Mucosa of descending colon (tissue), 3 donors: ENCODE data around the gene INTS6L. TPM values are rescaled to one million over a fixed set of nuclear protein-coding genes. Genes with fewer than 3 reads are reported as not detected.

Experiments used
- ATAC-seq: fragments of 200-7000 bp; cut with Tn5 transposase; one replicate; pipeline ENCODE4 v1.9.1; 2020; ENCODE audit warnings: mild to moderate bottlenecking, moderate library complexity
- DNase-seq, 3 donors: peaks; one replicate each; pipeline ENCODE4 v3.0.0-alpha.2; 2020
- H3K36me3 ChIP-seq: fragments of 200-600 bp; one replicate; pipeline ENCODE4 v1.8.0; 2021; ENCODE audit warnings: low read depth, mild to moderate bottlenecking
- H3K4me1 ChIP-seq: fragments of 200-600 bp; one replicate; pipeline ENCODE4 v1.8.0; 2021; ENCODE audit warnings: low read depth, mild to moderate bottlenecking
- H3K4me3 ChIP-seq: fragments of 200-600 bp; one replicate; pipeline ENCODE4 v1.8.0; 2021; ENCODE audit warnings: mild to moderate bottlenecking
- H3K9me3 ChIP-seq: fragments of 200-600 bp; one replicate; pipeline ENCODE4 v1.8.0; 2021; ENCODE audit warnings: mild to moderate bottlenecking
- CTCF ChIP-seq: fragments of 200-600 bp; IDR thresholded peaks from one replicate; pipeline ENCODE4 v1.8.0; 2022; ENCODE audit warnings: antibody characterized with exemption, mild to moderate bottlenecking
- intact Hi-C, 2 donors: fragments of 100-400 bp; cut with DNase I in 1 of 2; cut with micrococcal nuclease in 1 of 2; formaldehyde crosslinking; loops; one replicate each; pipeline versions ENCODE4 v1.11.0 to v1.11.1; 2022; cut with DNase I, micrococcal nuclease
- total RNA-seq, 3 donors: library from RNA; stranded (reverse); fragmentation: NEBNext Ultra II Directional in 2 of 3; extraction: Animal tissue kit (Norgen Biotek cat#: 25700) in 2 of 3; gene quantifications; one replicate each; pipeline versions ENCODE4 v1.2.1 to v1.2.4, GENCODE V29; 2021 to 2023
- donor health status: DM: no; HTN: no; CAD: no; lungs with moderate emphysema.
- donor health status: DM: no; HTN: no; CAD: no.
- donor health status: DM: no; HTN: yes; CAD: no.

INTS6L gene
- total RNA-seq, 3 donors from 2014 or later: 14.2 to 19.8 (median 15.0) TPM

- Histone ChIP-seq H3K9me3 (no peaks in the 10 kb centered on the region), H3K4me1 (no peaks in the 10 kb centered on the region), H3K4me3 (no peak overlapping the region), H3K36me3 (no peaks in the 10 kb centered on the region)
- peak; percentile 77 for ATAC-seq
- no peak for TF ChIP-seq CTCF
- intact Hi-C loops: no loop called here
- DNase-seq: peak in 1 of 3 donors; percentile 31
These were observed 24.0 kb downstream of the INTS6L start for GRCh38 chrX:135544338-135544948.

GRCh38 chrX:135547767-135548166 is 27.3 kb downstream of the INTS6L start:
- no peak for TF ChIP-seq CTCF
- DNase-seq: no peak
- H3K4me3 ChIP-seq: no peak overlapping the region
- no peaks in the 10 kb centered on the region for H3K4me1 ChIP-seq
- no peaks in the 10 kb centered on the region for H3K9me3 ChIP-seq
- H3K36me3 ChIP-seq: no peaks in the 10 kb centered on the region
- no peak for ATAC-seq
- intact Hi-C loops: no loop called here

GRCh38 chrX:135549519-135549918 is 29.1 kb downstream of the INTS6L start:
- DNase-seq (peak in 1 of 3 donors; percentile 60), ATAC-seq (peak; percentile 92)
- intact Hi-C loops: no loop called here
- no peak overlapping the region for H3K4me3 ChIP-seq
- no peaks in the 10 kb centered on the region for H3K4me1 ChIP-seq
- no peaks in the 10 kb centered on the region for H3K9me3 ChIP-seq
- no peak for TF ChIP-seq CTCF
- H3K36me3 ChIP-seq: no peaks in the 10 kb centered on the region

- no peak for ATAC-seq
- no peak for DNase-seq
- no peaks in the 10 kb centered on the region for H3K36me3 ChIP-seq
- no peak overlapping the region for H3K4me3 ChIP-seq
- intact Hi-C loops: no loop called here
- no peak for TF ChIP-seq CTCF
- no peaks in the 10 kb centered on the region for H3K9me3 ChIP-seq
- no peaks in the 10 kb centered on the region for H3K4me1 ChIP-seq
These were observed 35.6 kb downstream of the INTS6L start for GRCh38 chrX:135556055-135556454.

GRCh38 chrX:135557344-135557743 is 36.9 kb downstream of the INTS6L start:
- intact Hi-C loops: no loop called here
- Histone ChIP-seq H3K4me3 (no peak overlapping the region), H3K9me3 (no peaks in the 10 kb centered on the region), H3K36me3 (no peaks in the 10 kb centered on the region), H3K4me1 (no peaks in the 10 kb centered on the region)
- DNase-seq: no peak
- no peak for TF ChIP-seq CTCF
- peak; percentile 51 for ATAC-seq

- Histone ChIP-seq H3K36me3 (no peaks in the 10 kb centered on the region), H3K4me1 (no peaks in the 10 kb centered on the region), H3K4me3 (no peak overlapping the region), H3K9me3 (no peaks in the 10 kb centered on the region)
- no peak for DNase-seq
- intact Hi-C loops: loop anchor here in 1 of 2 donors (10.0 kb wide), 1 partner anchor 88 kb away; no protein-coding TSS in a partner anchor
- no peak for TF ChIP-seq CTCF
- ATAC-seq: no peak
These were observed 52.0 kb downstream of the INTS6L start for GRCh38 chrX:135572436-135572835.
